ENCODE results near the gene DIS3.

DNA sequence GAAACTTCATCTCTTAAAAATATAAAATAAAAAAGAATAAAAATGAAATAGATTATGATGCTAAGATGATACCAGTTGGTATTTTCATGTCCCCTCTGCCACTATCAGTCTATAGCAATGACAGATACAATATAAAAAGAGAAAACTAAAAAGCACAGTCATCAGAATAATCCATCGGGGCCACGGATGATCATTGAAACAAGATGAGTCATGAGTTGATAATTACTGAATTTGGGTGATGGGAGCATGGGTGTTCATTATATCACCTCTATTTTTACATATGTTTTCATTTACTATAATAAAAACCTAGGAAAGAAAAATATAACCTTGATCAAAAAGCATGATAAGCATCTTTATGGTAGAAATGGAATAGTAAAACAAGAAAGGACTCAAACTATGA is 41.4 kb upstream of the DIS3 start:
- TF ChIP-seq, protein P1, sequence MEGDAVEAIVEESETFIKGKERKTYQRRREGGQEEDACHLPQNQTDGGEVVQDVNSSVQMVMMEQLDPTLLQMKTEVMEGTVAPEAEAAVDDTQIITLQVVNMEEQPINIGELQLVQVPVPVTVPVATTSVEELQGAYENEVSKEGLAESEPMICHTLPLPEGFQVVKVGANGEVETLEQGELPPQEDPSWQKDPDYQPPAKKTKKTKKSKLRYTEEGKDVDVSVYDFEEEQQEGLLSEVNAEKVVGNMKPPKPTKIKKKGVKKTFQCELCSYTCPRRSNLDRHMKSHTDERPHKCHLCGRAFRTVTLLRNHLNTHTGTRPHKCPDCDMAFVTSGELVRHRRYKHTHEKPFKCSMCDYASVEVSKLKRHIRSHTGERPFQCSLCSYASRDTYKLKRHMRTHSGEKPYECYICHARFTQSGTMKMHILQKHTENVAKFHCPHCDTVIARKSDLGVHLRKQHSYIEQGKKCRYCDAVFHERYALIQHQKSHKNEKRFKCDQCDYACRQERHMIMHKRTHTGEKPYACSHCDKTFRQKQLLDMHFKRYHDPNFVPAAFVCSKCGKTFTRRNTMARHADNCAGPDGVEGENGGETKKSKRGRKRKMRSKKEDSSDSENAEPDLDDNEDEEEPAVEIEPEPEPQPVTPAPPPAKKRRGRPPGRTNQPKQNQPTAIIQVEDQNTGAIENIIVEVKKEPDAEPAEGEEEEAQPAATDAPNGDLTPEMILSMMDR (IDR thresholded peaks at IDR 0.05): no peak
- no peak for TF ChIP-seq POLR2A (IDR thresholded peaks at IDR 0.05)
